A549 (cell line): ENCODE data around the gene CYP26B1.

Experiments used
- MAZ ChIP-seq: fragments of 150-350 bp; IDR thresholded peaks from 2 replicates; pipeline ENCODE4 v1.6.1; 2014; ENCODE audit warnings: antibody characterized with exemption, low read depth, low read length, borderline replicate concordance
- POLR2A ChIP-seq: IDR thresholded peaks from 2 replicates; pipeline ENCODE4 v1.6.1; 2012; ENCODE audit warnings: mild to moderate bottlenecking, low read length

- TF ChIP-seq MAZ = no peak
- TF ChIP-seq POLR2A = no peak
Observed at GRCh38 chr2:72191441-72191840, 43.8 kb upstream of the CYP26B1 start.
